A549 (cell line): ENCODE data around the gene WWC1. TPM values are rescaled to one million over a fixed set of nuclear protein-coding genes. Genes with fewer than 3 reads are reported as not detected.
A peak's percentile ranks its signal among the peaks of the same experiment; 100 is the strongest.

Experiments used
- ATAC-seq, 2 experiments: fragments of 200-7000 bp in 1 of 2; fragments of >200 bp in 1 of 2; cut with Nextera tagmentation in 1 of 2; cut with Tn5 transposase in 1 of 2; 3 replicates each; pipeline versions ENCODE4 v1.8.0 to v1.9.1; 2018 to 2020; ENCODE audit warnings: mild to moderate bottlenecking in 1 of 2, moderate library complexity in 1 of 2
- CTCF ChIA-PET: fragments of 300-600 bp; sonication (Branson Sonifier 250); formaldehyde crosslinking; extraction: SDS; loops from one replicate; lab custom pipeline; 2021; ENCODE audit warnings: antibody characterized with exemption, inconsistent platforms; lab: Yijun Ruan, JAX
- POLR2A ChIA-PET: fragments of 350-600 bp; formaldehyde crosslinking; extraction: SDS; loops from one replicate; lab custom pipeline; 2021; ENCODE audit warnings: antibody characterized with exemption, inconsistent platforms; lab: Yijun Ruan, JAX
- DNase-seq, 2 experiments: peaks; one replicate each; pipeline versions ENCODE4 v3.0.0 to v3.0.0-alpha.2; 2011 to 2016; ENCODE audit warnings: low read depth in 1 of 2, low spot score in 1 of 2
- FAIRE-seq: peaks from 2 replicates; lab custom pipeline; 2011; peaks lifted over from hg19 to GRCh38; lab: Jason Lieb, UNC
- H3K27ac ChIP-seq, 2 experiments: fragments of >200 bp; sonication (Bioruptor Twin); formaldehyde crosslinking; 3 replicates each; pipeline ENCODE4 v1.5.1; 2016 to 2017
- H3K4me1 ChIP-seq: fragments of >200 bp; sonication (Bioruptor Twin); formaldehyde crosslinking; 3 replicates; pipeline ENCODE4 v1.6.1; 2016
- H3K4me2 ChIP-seq: fragments of >200 bp; sonication (Bioruptor Twin); formaldehyde crosslinking; 3 replicates; pipeline ENCODE4 v1.6.1; 2016
- H3K4me3 ChIP-seq: fragments of >200 bp; sonication (Bioruptor Twin); formaldehyde crosslinking; 3 replicates; pipeline ENCODE4 v1.5.1; 2016
- H3K9me3 ChIP-seq: fragments of >200 bp; sonication (Bioruptor Twin); formaldehyde crosslinking; 3 replicates; pipeline ENCODE4 v1.6.1; 2016
- ATOH8 ChIP-seq: fragments of 250-450 bp; sonication (Bioruptor Pico); IDR thresholded peaks from 2 replicates; pipeline ENCODE4 v1.5.0; 2020; ENCODE audit warnings: low read depth, mild to moderate bottlenecking, moderate library complexity
- BCL3 ChIP-seq: fragments of >200 bp; sonication (Bioruptor Twin); formaldehyde crosslinking; IDR thresholded peaks from 3 replicates; pipeline ENCODE4 v1.6.1; 2016
- CBX2 ChIP-seq: fragments of 200-600 bp; sonication (generic); IDR thresholded peaks from 2 replicates; pipeline ENCODE4 v1.6.1; 2016; ENCODE audit warnings: low read depth, mild to moderate bottlenecking, borderline replicate concordance
- E2F6 ChIP-seq: IDR thresholded peaks from 2 replicates; pipeline ENCODE4 v1.6.1; 2012; ENCODE audit warnings: low read depth, borderline replicate concordance
- EHF ChIP-seq: fragments of 250-450 bp; sonication (Bioruptor Pico); IDR thresholded peaks from 2 replicates; pipeline ENCODE4 v1.5.0; 2020; ENCODE audit warnings: mild to moderate bottlenecking
- ELK1 ChIP-seq: fragments of 150-350 bp; IDR thresholded peaks from 2 replicates; pipeline ENCODE4 v1.6.1; 2014; ENCODE audit warnings: low read depth, mild to moderate bottlenecking, low read length
- EP300 ChIP-seq, 2 experiments: fragments of >200 bp; sonication (Bioruptor Twin); formaldehyde crosslinking; IDR thresholded peaks; 2 replicates in 1 of 2; 3 replicates in 1 of 2; pipeline ENCODE4 v1.6.1; 2016 to 2017
- FOSB ChIP-seq: fragments of 250-450 bp; sonication (Bioruptor Pico); IDR thresholded peaks from 2 replicates; pipeline ENCODE4 v1.5.0; 2020; ENCODE audit warnings: mild to moderate bottlenecking, moderate library complexity
- FOXS1 ChIP-seq: fragments of 250-450 bp; sonication (Bioruptor Pico); IDR thresholded peaks from 2 replicates; pipeline ENCODE4 v1.5.0; 2020; ENCODE audit warnings: mild to moderate bottlenecking, moderate library complexity
- HEYL ChIP-seq: fragments of 250-450 bp; sonication (Bioruptor Pico); IDR thresholded peaks from 2 replicates; pipeline ENCODE4 v1.8.0; 2021; ENCODE audit warnings: mild to moderate bottlenecking, moderate library complexity
- HOXB13 ChIP-seq: fragments of 250-450 bp; sonication (Bioruptor Pico); IDR thresholded peaks from 2 replicates; pipeline ENCODE4 v1.5.0; 2020; ENCODE audit warnings: low read depth, mild to moderate bottlenecking, moderate library complexity
- KDM1A ChIP-seq: fragments of 200-600 bp; sonication (generic); IDR thresholded peaks from 2 replicates; pipeline ENCODE4 v1.6.1; 2016; ENCODE audit warnings: low read depth, mild to moderate bottlenecking
- MYC ChIP-seq: IDR thresholded peaks from 2 replicates; pipeline ENCODE4 v1.6.1; 2012; ENCODE audit warnings: mild to moderate bottlenecking, inconsistent platforms, low read length, improper control_type of control experiment, borderline replicate concordance
- PBX3 ChIP-seq: IDR thresholded peaks from 2 replicates; pipeline ENCODE4 v1.6.1; 2012
- RARB ChIP-seq: fragments of 250-450 bp; sonication (Bioruptor Pico); IDR thresholded peaks from 2 replicates; pipeline ENCODE4 v1.8.0; 2021; ENCODE audit warnings: mild to moderate bottlenecking, moderate library complexity
- RFX5 ChIP-seq: fragments of 450-650 bp; IDR thresholded peaks from 2 replicates; pipeline ENCODE4 v1.7.1; 2014; ENCODE audit warnings: antibody characterized with exemption, mild to moderate bottlenecking, moderate library complexity
- RNF2 ChIP-seq: fragments of 200-600 bp; sonication (generic); IDR thresholded peaks from 2 replicates; pipeline ENCODE4 v1.6.1; 2016; ENCODE audit warnings: low read depth, mild to moderate bottlenecking, antibody characterized with exemption, moderate library complexity, borderline replicate concordance
- SMC3 ChIP-seq: fragments of >200 bp; sonication (Bioruptor Twin); formaldehyde crosslinking; IDR thresholded peaks from 3 replicates; pipeline ENCODE4 v1.6.1; 2018; ENCODE audit warnings: inconsistent platforms
- TP53 ChIP-seq: fragments of 250-450 bp; sonication (Bioruptor Pico); IDR thresholded peaks from 2 replicates; pipeline ENCODE4 v1.5.0; 2021; ENCODE audit warnings: mild to moderate bottlenecking, moderate library complexity
- USF2 ChIP-seq: fragments of 450-650 bp; IDR thresholded peaks from 2 replicates; pipeline ENCODE4 v1.6.1; 2014; ENCODE audit warnings: antibody characterized with exemption
- ZFP36 ChIP-seq: fragments of 450-650 bp; IDR thresholded peaks from 2 replicates; pipeline ENCODE4 v1.6.1; 2014; ENCODE audit warnings: borderline replicate concordance; ENCODE audit not compliant: partially characterized antibody
- ZNF302 ChIP-seq: fragments of 250-450 bp; sonication (Bioruptor Pico); IDR thresholded peaks from 2 replicates; pipeline ENCODE4 v1.9.0; 2021; ENCODE audit warnings: inconsistent platforms, mild to moderate bottlenecking, moderate library complexity
- WGBS: methylation state at CpG from one replicate; pipeline ENCODE4 v1.1.6; 2017; ENCODE audit errors: missing lambda C conversion rate; 5-methylcytosine and 5-hydroxymethylcytosine counted together
- polyA plus RNA-seq, 4 experiments: library from polyadenylated mRNA; depleted of rRNA in 3 of 4; stranded (reverse); fragments of >200 nt; fragmentation: RNase III in 1 of 4; extraction: RNeasy Plus Mini Kit Qiagen cat#74134 plus additional on column Dnase treatment in 1 of 4; gene quantifications; 2 replicates in 3 of 4; 3 replicates in 1 of 4; pipeline ENCODE4 v1.2.3, GENCODE V29; 2011 to 2017

Gene WWC1
- polyA plus RNA-seq, 2 of the 4 experiments (the other 2 are of a cell fraction), result 88.5 to 98.1 TPM

- peak overlapping the region; percentile 90 for H3K4me2 ChIP-seq
- ATAC-seq (no peak), FAIRE-seq (no peak), DNase-seq (no peak)
- H3K4me3 ChIP-seq, result no peak overlapping the region
- POLR2A ChIA-PET, result interaction anchor here (4.5 kb wide), 1 partner anchor 16 kb away, joined by 24 read pairs; no protein-coding TSS in a partner anchor
- WGBS, result 77% methylated on average over 4 of the region's 4 CpGs
- H3K27ac ChIP-seq, result peak overlapping the region; percentile 92 to 98
- CTCF ChIA-PET, result interaction anchor here (0.8 to 22.9 kb wide), 8 partner anchors 9 to 49 kb away, joined by 3 to 256 read pairs (median 4); partner anchors contain the start of gene WWC1
- TF ChIP-seq BCL3, result no peak
- peaks cover 84% of the 10 kb centered on the region for H3K4me1 ChIP-seq
- H3K9me3 ChIP-seq, result no peaks in the 10 kb centered on the region
Observed at GRCh38 chr5:168318240-168318639, 26.8 kb downstream of the WWC1 start.

- DNase-seq, result no peak
- ChIA-PET CTCF (interaction anchor here (1.6 to 22.9 kb wide), 4 partner anchors 9 to 50 kb away, joined by 4 to 256 read pairs (median 8); partner anchors contain the start of gene WWC1), POLR2A (no interaction called here)
- no peak overlapping the region for H3K4me2 ChIP-seq
- peaks cover 85% of the 10 kb centered on the region for H3K4me1 ChIP-seq
- 99% methylated on average over 3 of the region's 3 CpGs for WGBS
- peak overlapping the region; percentile 92 to 98 for H3K27ac ChIP-seq
- FAIRE-seq, result no peak
- H3K4me3 ChIP-seq, result no peak overlapping the region
- TF ChIP-seq FOSB (CRISPR knock-in tag) (no peak), TP53 (CRISPR knock-in tag) (no peak), ELK1 (no peak), RFX5 (no peak), SMC3 (no peak), ZFP36 (no peak), MYC (no peak), KDM1A (no peak), RARB (no peak), USF2 (no peak), RNF2 (no peak), EHF (CRISPR knock-in tag) (no peak), HOXB13 (no peak), ZNF302 (CRISPR knock-in tag) (no peak), ATOH8 (CRISPR knock-in tag) (no peak), PBX3 (no peak)
- no peak for ATAC-seq
- H3K9me3 ChIP-seq, result no peaks in the 10 kb centered on the region
Observed at GRCh38 chr5:168319774-168320173, 28.3 kb downstream of the WWC1 start.

- ChIA-PET CTCF (interaction anchor here (1.1 to 22.9 kb wide), 4 partner anchors 10 to 51 kb away, joined by 4 to 256 read pairs (median 8); partner anchors contain the start of gene WWC1), POLR2A (no interaction called here)
- Histone ChIP-seq H3K4me3 (no peak overlapping the region), H3K4me1 (peaks cover 87% of the 10 kb centered on the region), H3K9me3 (no peaks in the 10 kb centered on the region), H3K4me2 (no peak overlapping the region), H3K27ac (peak overlapping the region; percentile 92 to 98)
- DNase-seq (no peak), ATAC-seq (no peak), FAIRE-seq (no peak)
- 98% methylated on average over 9 of the region's 9 CpGs for WGBS
- TF ChIP-seq RARB, result no peak
- TF ChIP-seq HOXB13, result no peak
- TF ChIP-seq FOXS1 (CRISPR knock-in tag), result no peak
- TF ChIP-seq RFX5, result no peak
- no peak for TF ChIP-seq E2F6
- no peak for TF ChIP-seq HEYL (CRISPR knock-in tag)
- no peak for TF ChIP-seq CBX2
- no peak for TF ChIP-seq PBX3
- no peak for TF ChIP-seq EP300 (IDR thresholded peaks at IDR 0.05)
Observed at GRCh38 chr5:168320805-168321204, 29.4 kb downstream of the WWC1 start.
